HepG2 (cell line): ENCODE data around the gene TCERG1L. TPM values are rescaled to one million over a fixed set of nuclear protein-coding genes. Genes with fewer than 3 reads are reported as not detected.

Source experiments
- ATAC-seq: fragments of 200-7000 bp; cut with Tn5 transposase; 3 replicates; pipeline ENCODE4 v1.9.1; 2020; ENCODE audit warnings: mild to moderate bottlenecking, moderate library complexity
- BruUV-seq: library from RNA; stranded (reverse); fragments of 400-500 nt; replicated peaks from 2 replicates; lab custom pipeline; 2021; lab: Mats Ljungman, UMichigan
- CTCF ChIA-PET: fragments of 300-600 bp; formaldehyde crosslinking; extraction: SDS; loops from one replicate; lab custom pipeline; 2021; ENCODE audit warnings: low total read pairs, inconsistent platforms, low intra/inter-chr PET ratio; lab: Yijun Ruan, JAX
- POLR2A ChIA-PET: fragments of 350-600 bp; sonication (Branson Sonifier 250); formaldehyde crosslinking; loops from one replicate; lab custom pipeline; 2020; ENCODE audit warnings: antibody characterized with exemption, inconsistent platforms; lab: Yijun Ruan, JAX
- DNase-seq: peaks from one replicate; pipeline ENCODE4 v3.0.0-alpha.2; 2015; ENCODE audit warnings: low spot score
- FAIRE-seq: peaks from 3 replicates; lab custom pipeline; 2011; peaks lifted over from hg19 to GRCh38; lab: Jason Lieb, UNC
- H2AFZ ChIP-seq: one replicate; pipeline ENCODE4 v1.6.1; 2011; ENCODE audit warnings: low read length, inconsistent platforms
- H3K27ac ChIP-seq: fragments of 300-600 bp; 3 replicates; pipeline ENCODE4 v1.8.0; 2011; ENCODE audit warnings: mixed run types, mild to moderate bottlenecking, mixed read lengths, low read length, inconsistent platforms; ENCODE audit not compliant: insufficient read depth; ENCODE audit errors: extremely low read length
- H3K27me3 ChIP-seq, 2 experiments: fragments of 200-600 bp in 1 of 2; 2 replicates in 1 of 2; 3 replicates in 1 of 2; pipeline versions ENCODE4 v1.6.0 to v1.8.0; 2011; ENCODE audit warnings: low read length in 2 of 2, mild to moderate bottlenecking in 2 of 2, moderate library complexity in 2 of 2, inconsistent platforms in 1 of 2; ENCODE audit not compliant: insufficient read depth in 2 of 2, control insufficient read depth in 1 of 2
- H3K36me3 ChIP-seq, 2 experiments: fragments of 200-600 bp in 1 of 2; replicated peaks in 1 of 2; 2 replicates in 1 of 2; 3 replicates in 1 of 2; pipeline versions ENCODE4 v1.5.1 to v1.8.0; 2011; ENCODE audit warnings: low read length in 2 of 2, inconsistent platforms in 1 of 2; ENCODE audit not compliant: insufficient read depth in 2 of 2, control insufficient read depth in 1 of 2
- H3K4me1 ChIP-seq: 2 replicates; pipeline ENCODE4 v1.5.1; 2012; ENCODE audit warnings: low read length, inconsistent platforms; ENCODE audit not compliant: insufficient read depth
- H3K4me2 ChIP-seq: 2 replicates; pipeline ENCODE4 v1.6.0; 2011; ENCODE audit warnings: low read depth, low read length, inconsistent platforms
- H3K4me3 ChIP-seq, 3 experiments: fragments of 200-600 bp in 1 of 3; sonication (generic), shearing (Covaris generic) in 1 of 3; replicated peaks in 1 of 3; 2 replicates each; pipeline ENCODE4 v1.5.1; 2011 to 2016; ENCODE audit warnings: low read length in 3 of 3, inconsistent platforms in 2 of 3, low read depth in 2 of 3, mild to moderate bottlenecking in 2 of 3, control low read depth in 1 of 3, mixed read lengths in 1 of 3; ENCODE audit not compliant: insufficient read depth in 1 of 3
- H3K79me2 ChIP-seq: one replicate; pipeline ENCODE4 v1.6.1; 2011; ENCODE audit warnings: low read length, inconsistent platforms; ENCODE audit not compliant: insufficient read depth
- H3K9ac ChIP-seq: 2 replicates; pipeline ENCODE4 v1.6.0; 2011; ENCODE audit warnings: mild to moderate bottlenecking, low read depth, low read length, inconsistent platforms; ENCODE audit not compliant: insufficient read depth
- H3K9me3 ChIP-seq: 2 replicates; pipeline ENCODE4 v1.5.1; 2012; ENCODE audit warnings: mild to moderate bottlenecking, low read length
- H4K20me1 ChIP-seq: 2 replicates; pipeline ENCODE4 v1.6.0; 2011; ENCODE audit warnings: inconsistent platforms, mild to moderate bottlenecking, low read length, moderate library complexity; ENCODE audit not compliant: insufficient read depth
- AKAP8 ChIP-seq: sonication (generic); formaldehyde crosslinking; IDR thresholded peaks from 2 replicates; pipeline ENCODE4 v1.5.1; 2020; ENCODE audit warnings: mild to moderate bottlenecking, missing genetic modification reagents
- ATF7 ChIP-seq, 2 experiments: fragments of 450-650 bp in 1 of 2; sonication (generic) in 1 of 2; formaldehyde crosslinking in 1 of 2; IDR thresholded peaks; 2 replicates each; pipeline versions ENCODE4 v1.4.0 to v1.6.1; 2016 to 2020; ENCODE audit warnings: antibody characterized with exemption in 1 of 2, mild to moderate bottlenecking in 1 of 2, missing genetic modification reagents in 1 of 2
- BRCA1 ChIP-seq: sonication (generic); formaldehyde crosslinking; IDR thresholded peaks from 2 replicates; pipeline ENCODE4 v1.4.0; 2020; ENCODE audit warnings: missing genetic modification reagents
- MEF2D ChIP-seq: sonication (generic); formaldehyde crosslinking; IDR thresholded peaks from 2 replicates; pipeline ENCODE4 v1.5.1; 2020; ENCODE audit warnings: mild to moderate bottlenecking, missing genetic modification reagents
- SETDB1 ChIP-seq: sonication (generic); formaldehyde crosslinking; IDR thresholded peaks from 2 replicates; pipeline ENCODE4 v1.5.1; 2020; ENCODE audit warnings: missing genetic modification reagents, mild to moderate bottlenecking, borderline replicate concordance
- ZFY ChIP-seq: sonication (generic); formaldehyde crosslinking; IDR thresholded peaks from 2 replicates; pipeline ENCODE4 v1.4.0; 2020; ENCODE audit warnings: missing genetic modification reagents
- ZNF430 ChIP-seq: sonication (generic); formaldehyde crosslinking; IDR thresholded peaks from 2 replicates; pipeline ENCODE4 v1.9.0; 2021; ENCODE audit warnings: mild to moderate bottlenecking, missing genetic modification reagents
- WGBS: methylation state at CpG from one replicate; pipeline ENCODE4 v1.1.6; 2017; ENCODE audit warnings: low lambda C conversion rate; 5-methylcytosine and 5-hydroxymethylcytosine counted together
- in situ Hi-C: cut with HindIII; loops from 2 replicates; pipeline ENCODE4 v1.10.0; 2017; ENCODE audit warnings: low pct_unique_long_range_greater_than_20kb; ENCODE audit not compliant: extremely low pct_ligation_motif_present
- intact Hi-C: fragments of 100-400 bp; cut with micrococcal nuclease; formaldehyde crosslinking; loops from one replicate; pipeline ENCODE4 v1.10.0; 2022; ENCODE audit not compliant: unreplicated experiment
- polyA plus RNA-seq, 8 experiments: library from polyadenylated mRNA; depleted of rRNA in 3 of 8; stranded (reverse) in 7 of 8; unstranded in 1 of 8; fragments of >200 nt; fragmentation: Illumina TruSeq in 4 of 8; extraction: Trizol in 4 of 8; gene quantifications; 2 replicates each; pipeline versions ENCODE4 v1.2.1 to v1.2.3, GENCODE V29; 2011 to 2016; ENCODE audit warnings: low read depth in 4 of 8, missing spikeins in 1 of 8, mixed read lengths in 1 of 8; ENCODE audit not compliant: insufficient read depth in 1 of 8
- total RNA-seq, 5 experiments: library from RNA; depleted of rRNA; stranded (reverse); fragments of >200 nt; fragmentation: Illumina TruSeq; extraction: Trizol; gene quantifications; 2 replicates each; pipeline ENCODE4 v1.2.3, GENCODE V29; 2016; ENCODE audit warnings: low read depth in 1 of 5
- TF ChIP-seq, protein P1 (sequence below): fragments of 450-650 bp; IDR thresholded peaks from 2 replicates; pipeline ENCODE4 v1.6.1; 2016
- TF ChIP-seq, protein P2 (sequence below): sonication (generic); formaldehyde crosslinking; conservative IDR thresholded peaks from 2 replicates; pipeline ENCODE4 v1.5.0; 2020; ENCODE audit warnings: missing genetic modification reagents
- TF ChIP-seq, protein P3 (sequence below): sonication (generic); formaldehyde crosslinking; IDR thresholded peaks from 2 replicates; pipeline ENCODE4 v1.5.0; 2020; ENCODE audit warnings: missing genetic modification reagents

TCERG1L gene
- total and polyA plus RNA-seq, 2 of the 13 experiments (the other 11 are each of a cell fraction or from before 2014, with no cell fraction given), result not detected

- FAIRE-seq (no peak), ATAC-seq (no peak), DNase-seq (no peak)
- no peaks in the 10 kb centered on the region for H3K79me2 ChIP-seq
- H3K4me3 ChIP-seq, result no peak overlapping the region
- ChIA-PET CTCF (no interaction called here), POLR2A (no interaction called here)
- no TSS peak for BruUV-seq
- H3K4me1 ChIP-seq, result no peaks in the 10 kb centered on the region
- 11% methylated on average over 4 of the region's 4 CpGs for WGBS
- H3K36me3 ChIP-seq, result no peaks in the 10 kb centered on the region
- TF ChIP-seq ATF7 (IDR thresholded peaks at IDR 0.05) (no peak), ATF7 (CRISPR knock-in tag; IDR thresholded peaks at IDR 0.05) (no peak), ZFY (CRISPR knock-in tag) (no peak), SETDB1 (no peak)
- TF ChIP-seq, protein P1, sequence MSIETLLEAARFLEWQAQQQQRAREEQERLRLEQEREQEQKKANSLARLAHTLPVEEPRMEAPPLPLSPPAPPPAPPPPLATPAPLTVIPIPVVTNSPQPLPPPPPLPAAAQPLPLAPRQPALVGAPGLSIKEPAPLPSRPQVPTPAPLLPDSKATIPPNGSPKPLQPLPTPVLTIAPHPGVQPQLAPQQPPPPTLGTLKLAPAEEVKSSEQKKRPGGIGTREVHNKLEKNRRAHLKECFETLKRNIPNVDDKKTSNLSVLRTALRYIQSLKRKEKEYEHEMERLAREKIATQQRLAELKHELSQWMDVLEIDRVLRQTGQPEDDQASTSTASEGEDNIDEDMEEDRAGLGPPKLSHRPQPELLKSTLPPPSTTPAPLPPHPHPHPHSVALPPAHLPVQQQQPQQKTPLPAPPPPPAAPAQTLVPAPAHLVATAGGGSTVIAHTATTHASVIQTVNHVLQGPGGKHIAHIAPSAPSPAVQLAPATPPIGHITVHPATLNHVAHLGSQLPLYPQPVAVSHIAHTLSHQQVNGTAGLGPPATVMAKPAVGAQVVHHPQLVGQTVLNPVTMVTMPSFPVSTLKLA, result peak; percentile 95
- H3K27me3 ChIP-seq, result peaks cover 8 to 53% of the 10 kb centered on the region in 2 experiments; a peak in 3 of 5 replicates
- no peak overlapping the region for H2AFZ ChIP-seq
- H3K9ac ChIP-seq, result no peak overlapping the region
- intact Hi-C loops (no loop called here), in situ Hi-C loops (no loop called here)
- no peaks in the 10 kb centered on the region for H4K20me1 ChIP-seq
- H3K27ac ChIP-seq, result no peak overlapping the region
- no peaks in the 10 kb centered on the region for H3K9me3 ChIP-seq
- H3K4me2 ChIP-seq, result no peak overlapping the region
These were observed 88.1 kb downstream of the TCERG1L start for GRCh38 chr10:131223422-131223821.

- no peak overlapping the region for H3K27ac ChIP-seq
- BruUV-seq, result no TSS peak
- no peaks in the 10 kb centered on the region for H4K20me1 ChIP-seq
- no peak overlapping the region for H3K4me3 ChIP-seq
- H3K27me3 ChIP-seq, result peaks cover 9 to 53% of the 10 kb centered on the region in 2 experiments; a peak in 3 of 5 replicates
- FAIRE-seq (no peak), DNase-seq (no peak), ATAC-seq (no peak)
- H2AFZ ChIP-seq, result no peak overlapping the region
- ChIA-PET CTCF (no interaction called here), POLR2A (no interaction called here)
- no CpG with 5 or more reads among the region's 16 CpGs for WGBS
- intact Hi-C loops, result no loop called here
- no peak overlapping the region for H3K9ac ChIP-seq
- H3K79me2 ChIP-seq, result no peaks in the 10 kb centered on the region
- no peaks in the 10 kb centered on the region for H3K9me3 ChIP-seq
- TF ChIP-seq AKAP8 (CRISPR knock-in tag) (no peak), ZNF430 (CRISPR knock-in tag) (no peak), ZFY (CRISPR knock-in tag) (no peak), BRCA1 (CRISPR knock-in tag) (no peak), MEF2D (CRISPR knock-in tag) (no peak)
- TF ChIP-seq, protein P2, sequence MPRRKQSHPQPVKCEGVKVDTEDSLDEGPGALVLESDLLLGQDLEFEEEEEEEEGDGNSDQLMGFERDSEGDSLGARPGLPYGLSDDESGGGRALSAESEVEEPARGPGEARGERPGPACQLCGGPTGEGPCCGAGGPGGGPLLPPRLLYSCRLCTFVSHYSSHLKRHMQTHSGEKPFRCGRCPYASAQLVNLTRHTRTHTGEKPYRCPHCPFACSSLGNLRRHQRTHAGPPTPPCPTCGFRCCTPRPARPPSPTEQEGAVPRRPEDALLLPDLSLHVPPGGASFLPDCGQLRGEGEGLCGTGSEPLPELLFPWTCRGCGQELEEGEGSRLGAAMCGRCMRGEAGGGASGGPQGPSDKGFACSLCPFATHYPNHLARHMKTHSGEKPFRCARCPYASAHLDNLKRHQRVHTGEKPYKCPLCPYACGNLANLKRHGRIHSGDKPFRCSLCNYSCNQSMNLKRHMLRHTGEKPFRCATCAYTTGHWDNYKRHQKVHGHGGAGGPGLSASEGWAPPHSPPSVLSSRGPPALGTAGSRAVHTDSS (CRISPR knock-in tag), result no peak
- TF ChIP-seq, protein P3, sequence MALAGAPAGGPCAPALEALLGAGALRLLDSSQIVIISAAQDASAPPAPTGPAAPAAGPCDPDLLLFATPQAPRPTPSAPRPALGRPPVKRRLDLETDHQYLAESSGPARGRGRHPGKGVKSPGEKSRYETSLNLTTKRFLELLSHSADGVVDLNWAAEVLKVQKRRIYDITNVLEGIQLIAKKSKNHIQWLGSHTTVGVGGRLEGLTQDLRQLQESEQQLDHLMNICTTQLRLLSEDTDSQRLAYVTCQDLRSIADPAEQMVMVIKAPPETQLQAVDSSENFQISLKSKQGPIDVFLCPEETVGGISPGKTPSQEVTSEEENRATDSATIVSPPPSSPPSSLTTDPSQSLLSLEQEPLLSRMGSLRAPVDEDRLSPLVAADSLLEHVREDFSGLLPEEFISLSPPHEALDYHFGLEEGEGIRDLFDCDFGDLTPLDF (CRISPR knock-in tag), result no peak
- TF ChIP-seq, all 625 proteins: peak for 0
- no peaks in the 10 kb centered on the region for H3K4me1 ChIP-seq
- H3K4me2 ChIP-seq, result no peak overlapping the region
- in situ Hi-C loops, result no loop called here
- no peaks in the 10 kb centered on the region for H3K36me3 ChIP-seq
These were observed 88.5 kb downstream of the TCERG1L start for GRCh38 chr10:131222986-131223385.
